NCI-H526 treated with DMSO at 0.1 percent for 48 hours (cell line): ENCODE results near the gene DAAM1.

Source experiments
- DNase-seq: peaks from one replicate; lab custom pipeline; 2025; lab: John Stamatoyannopoulos, UW

DAAM1 gene

GRCh38 chr14:59341858-59342477, 153.5 kb downstream of the DAAM1 start:
- DNase-seq: no peak

- no peak for DNase-seq
Observed at GRCh38 chr14:59342516-59343484, 154.3 kb downstream of the DAAM1 start.

- DNase-seq: no peak
Observed at GRCh38 chr14:59343585-59343984, 155.1 kb downstream of the DAAM1 start.

- DNase-seq: no peak
Observed at GRCh38 chr14:59344016-59344415, 155.5 kb downstream of the DAAM1 start.

GRCh38 chr14:59344691-59345455, 156.4 kb downstream of the DAAM1 start:
- no peak for DNase-seq

- no peak for DNase-seq
Observed at GRCh38 chr14:59346329-59346728, 157.9 kb downstream of the DAAM1 start.

GRCh38 chr14:59346796-59347510, 158.5 kb downstream of the DAAM1 start:
- no peak for DNase-seq

GRCh38 chr14:59347511-59347900, 159.0 kb downstream of the DAAM1 start:
- DNase-seq: no peak

- DNase-seq: no peak
Observed at GRCh38 chr14:59347915-59348314, 159.4 kb downstream of the DAAM1 start.

GRCh38 chr14:59349258-59349701, 160.8 kb downstream of the DAAM1 start:
- no peak for DNase-seq

GRCh38 chr14:59352961-59353360, 164.5 kb downstream of the DAAM1 start:
- DNase-seq: no peak

GRCh38 chr14:59354666-59355065, 166.2 kb downstream of the DAAM1 start:
- DNase-seq: no peak

- DNase-seq: no peak
Observed at GRCh38 chr14:59355091-59355490, 166.6 kb downstream of the DAAM1 start.

GRCh38 chr14:59356312-59356711, 167.8 kb downstream of the DAAM1 start:
- peak; percentile 80 for DNase-seq

- DNase-seq: peak; percentile 98
Observed at GRCh38 chr14:59356767-59357166, 168.3 kb downstream of the DAAM1 start.

GRCh38 chr14:59358102-59358501, 169.6 kb downstream of the DAAM1 start:
- DNase-seq: no peak

GRCh38 chr14:59358784-59359183, 170.3 kb downstream of the DAAM1 start:
- DNase-seq: no peak

GRCh38 chr14:59359431-59360124, 171.1 kb downstream of the DAAM1 start:
- DNase-seq: peak; percentile 76

GRCh38 chr14:59360233-59360632, 171.8 kb downstream of the DAAM1 start:
- no peak for DNase-seq

- DNase-seq: peak; percentile 76
Observed at GRCh38 chr14:59360923-59361794, 172.7 kb downstream of the DAAM1 start.
